HEK293 (cell line): Measurements from ENCODE around the gene TIRAP.

ENCODE experiments used
- ATF2 ChIP-seq: fragments of 450-650 bp; formaldehyde crosslinking; IDR thresholded peaks from 2 replicates; pipeline ENCODE4 v1.5.1; 2016; ENCODE audit warnings: missing biosample characterization, missing genetic modification characterization, low read depth
- CTCF ChIP-seq: fragments of 450-650 bp; formaldehyde crosslinking; IDR thresholded peaks from 2 replicates; pipeline ENCODE4 v1.5.1; 2016; ENCODE audit warnings: missing biosample characterization, missing genetic modification characterization
- REPIN1 ChIP-seq: fragments of 450-650 bp; formaldehyde crosslinking; IDR thresholded peaks from 2 replicates; pipeline ENCODE4 v1.5.1; 2017; ENCODE audit warnings: missing biosample characterization, missing genetic modification characterization, low read depth
- REST ChIP-seq: fragments of 450-650 bp; formaldehyde crosslinking; IDR thresholded peaks from 2 replicates; pipeline ENCODE4 v1.5.1; 2016; ENCODE audit warnings: missing biosample characterization, missing genetic modification characterization
- YY1 ChIP-seq: fragments of 450-650 bp; formaldehyde crosslinking; IDR thresholded peaks from 2 replicates; pipeline ENCODE4 v1.5.1; 2018; ENCODE audit warnings: missing biosample characterization, missing genetic modification characterization
- ZNF132 ChIP-seq: fragments of 450-650 bp; formaldehyde crosslinking; IDR thresholded peaks from 2 replicates; pipeline ENCODE4 v1.5.1; 2017; ENCODE audit warnings: missing biosample characterization, missing genetic modification characterization, borderline replicate concordance
- ZNF146 ChIP-seq: fragments of 450-650 bp; formaldehyde crosslinking; IDR thresholded peaks from 2 replicates; pipeline ENCODE4 v1.5.1; 2016; ENCODE audit warnings: missing biosample characterization, missing genetic modification characterization
- ZNF23 ChIP-seq: fragments of 450-650 bp; formaldehyde crosslinking; IDR thresholded peaks from 2 replicates; pipeline ENCODE4 v1.5.1; 2016; ENCODE audit warnings: missing biosample characterization, missing genetic modification characterization, borderline replicate concordance
- ZNF521 ChIP-seq: fragments of 450-650 bp; formaldehyde crosslinking; IDR thresholded peaks from 2 replicates; pipeline ENCODE4 v1.5.1; 2017; ENCODE audit warnings: missing biosample characterization, mild to moderate bottlenecking, missing genetic modification characterization
- ZNF629 ChIP-seq: fragments of 450-650 bp; formaldehyde crosslinking; IDR thresholded peaks from 2 replicates; pipeline ENCODE4 v1.5.1; 2017; ENCODE audit warnings: missing biosample characterization, missing genetic modification characterization

GRCh38 chr11:126319374-126319740, 36.5 kb downstream of the TIRAP start:
- no peak for TF ChIP-seq CTCF (tag by site-specific recombination)
- no peak for TF ChIP-seq REST (tag by site-specific recombination)
- no peak for TF ChIP-seq ZNF146 (tag by site-specific recombination)
- TF ChIP-seq ZNF629 (tag by site-specific recombination) = no peak
- TF ChIP-seq ZNF23 = no peak
- TF ChIP-seq ZNF132 (tag by site-specific recombination) = no peak
- no peak for TF ChIP-seq YY1 (tag by site-specific recombination)
- no peak for TF ChIP-seq ZNF521 (tag by site-specific recombination)
- TF ChIP-seq ATF2 (tag by site-specific recombination) = no peak
- TF ChIP-seq REPIN1 (tag by site-specific recombination) = no peak
